Osteocyte (in vitro differentiated cells): ENCODE measurements around the gene TCIRG1. TPM values are rescaled to one million over a fixed set of nuclear protein-coding genes. Genes with fewer than 3 reads are reported as not detected.

Experiments
- DNase-seq: peaks from one replicate; pipeline ENCODE4 v3.0.0; 2021; ENCODE audit warnings: mixed read lengths; ENCODE audit not compliant: unreplicated experiment; ENCODE audit errors: extremely low spot score
- H3K27ac Mint-ChIP-seq: one replicate; pipeline ENCODE4 v1.8.0; 2021; ENCODE audit warnings: mild to moderate bottlenecking, mixed read lengths; ENCODE audit not compliant: unreplicated experiment
- H3K27me3 Mint-ChIP-seq: one replicate; pipeline ENCODE4 v1.8.0; 2021; ENCODE audit warnings: mixed read lengths; ENCODE audit not compliant: unreplicated experiment
- H3K36me3 Mint-ChIP-seq: one replicate; pipeline ENCODE4 v1.8.0; 2021; ENCODE audit warnings: mixed read lengths; ENCODE audit not compliant: unreplicated experiment
- H3K4me1 Mint-ChIP-seq: one replicate; pipeline ENCODE4 v1.8.0; 2021; ENCODE audit warnings: mixed read lengths; ENCODE audit not compliant: unreplicated experiment
- H3K4me3 Mint-ChIP-seq: one replicate; pipeline ENCODE4 v1.8.0; 2021; ENCODE audit warnings: mild to moderate bottlenecking, moderate library complexity, mixed read lengths; ENCODE audit not compliant: unreplicated experiment
- H3K9me3 Mint-ChIP-seq: one replicate; pipeline ENCODE4 v1.8.0; 2021; ENCODE audit warnings: mixed read lengths; ENCODE audit not compliant: unreplicated experiment
- CTCF ChIP-seq: fragments of 200-600 bp; sonication (generic); IDR thresholded peaks from 2 replicates; pipeline ENCODE4 v1.5.0; 2021; ENCODE audit warnings: antibody characterized with exemption, mild to moderate bottlenecking, moderate library complexity
- total RNA-seq: library from RNA; stranded (reverse); gene quantifications from 2 replicates; pipeline ENCODE4 v1.2.1, GENCODE V29; 2021

Gene TCIRG1
- total RNA-seq, 1 donor from 2014 or later, result 53.0 TPM

GRCh38 chr11:67999704-68000103 lies 39.1 kb upstream of the TCIRG1 start:
- DNase-seq, result no peak
- H3K27ac Mint-ChIP-seq, result no peak overlapping the region

DNA sequence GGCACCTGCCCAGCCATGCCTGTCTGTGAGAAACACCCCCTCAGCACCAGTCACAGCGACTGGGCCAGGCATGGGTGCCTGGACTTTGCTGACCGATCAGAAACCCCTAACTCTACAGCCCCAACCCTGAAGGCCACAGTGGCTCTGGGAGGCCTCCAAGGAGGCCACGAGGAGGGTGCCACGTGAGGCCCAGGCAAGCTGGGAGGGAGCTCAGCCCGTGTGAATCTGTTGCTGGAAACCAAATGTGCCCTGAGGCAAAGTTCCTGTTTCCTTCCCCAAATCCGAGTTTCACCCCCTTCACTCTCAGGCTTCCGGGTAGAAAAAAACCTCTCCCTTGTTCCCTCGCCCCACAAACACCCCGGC lies 36.3 kb upstream of the TCIRG1 start:
- no peak for TF ChIP-seq CTCF
- Mint-ChIP-seq H3K27ac (no peak overlapping the region), H3K4me1 (peaks cover 19% of the 10 kb centered on the region), H3K9me3 (no peaks in the 10 kb centered on the region), H3K27me3 (no peaks in the 10 kb centered on the region), H3K4me3 (peak overlapping the region; percentile 65), H3K36me3 (no peaks in the 10 kb centered on the region)
- no peak for DNase-seq

More at GRCh38 chr11:67999704-68000103, 39.1 kb upstream of the TCIRG1 start:
- peaks cover 15% of the 10 kb centered on the region for H3K4me1 Mint-ChIP-seq
- no peak for TF ChIP-seq CTCF
- no peaks in the 10 kb centered on the region for H3K36me3 Mint-ChIP-seq
- H3K4me3 Mint-ChIP-seq, result no peak overlapping the region
- H3K9me3 Mint-ChIP-seq, result no peaks in the 10 kb centered on the region
- H3K27me3 Mint-ChIP-seq, result no peaks in the 10 kb centered on the region

DNA sequence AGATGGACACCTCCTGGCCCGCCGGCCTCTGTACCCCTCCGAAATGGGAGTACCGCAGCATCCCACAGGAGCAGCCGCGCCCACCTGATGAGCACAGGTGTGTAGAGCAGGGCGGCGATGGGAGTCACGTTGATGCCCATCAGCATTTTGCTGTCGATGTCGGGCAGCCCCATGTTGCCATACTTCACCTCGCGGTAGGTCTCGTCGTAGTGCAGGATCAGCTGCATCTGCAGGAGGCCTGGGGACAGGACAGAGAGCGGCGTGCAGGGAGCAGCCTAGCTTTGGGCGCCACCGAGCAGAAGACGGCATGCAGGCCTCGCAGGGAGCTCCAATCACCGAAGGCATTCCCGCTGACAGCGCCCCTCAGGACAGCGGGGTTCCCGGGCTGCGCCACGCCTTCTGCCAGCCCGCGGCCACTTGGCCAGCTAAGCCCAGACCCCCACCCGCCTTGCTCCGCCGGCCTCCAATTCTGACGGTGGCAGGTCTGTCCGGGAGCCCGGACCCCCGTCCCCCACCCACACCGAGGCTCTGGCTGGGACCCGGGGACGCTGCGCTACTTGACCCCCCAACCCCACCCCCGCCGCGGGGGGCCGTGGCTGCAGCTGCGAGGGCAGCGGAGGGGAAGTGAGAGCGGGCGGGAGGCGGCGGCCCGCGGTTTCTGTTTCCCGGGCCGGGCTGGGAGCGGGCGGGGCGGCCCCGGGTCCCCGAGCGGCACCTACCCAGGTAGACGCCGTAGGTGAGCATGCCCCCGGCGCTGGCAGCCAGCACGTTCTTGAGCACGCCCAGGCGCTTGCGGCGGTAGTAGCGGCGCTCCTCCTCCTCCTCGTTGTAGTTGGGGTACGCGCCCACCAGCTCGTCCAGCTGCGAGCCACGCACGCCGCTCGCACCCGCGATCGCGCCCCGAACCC lies 35.6 kb upstream of the TCIRG1 start:
- H3K4me3 Mint-ChIP-seq, result peak overlapping the region; percentile 65
- H3K36me3 Mint-ChIP-seq, result no peaks in the 10 kb centered on the region
- H3K27ac Mint-ChIP-seq, result no peak overlapping the region
- H3K4me1 Mint-ChIP-seq, result peaks cover 19% of the 10 kb centered on the region
- no peaks in the 10 kb centered on the region for H3K9me3 Mint-ChIP-seq
- DNase-seq, result no peak
- no peak for TF ChIP-seq CTCF
- H3K27me3 Mint-ChIP-seq, result no peaks in the 10 kb centered on the region

DNA sequence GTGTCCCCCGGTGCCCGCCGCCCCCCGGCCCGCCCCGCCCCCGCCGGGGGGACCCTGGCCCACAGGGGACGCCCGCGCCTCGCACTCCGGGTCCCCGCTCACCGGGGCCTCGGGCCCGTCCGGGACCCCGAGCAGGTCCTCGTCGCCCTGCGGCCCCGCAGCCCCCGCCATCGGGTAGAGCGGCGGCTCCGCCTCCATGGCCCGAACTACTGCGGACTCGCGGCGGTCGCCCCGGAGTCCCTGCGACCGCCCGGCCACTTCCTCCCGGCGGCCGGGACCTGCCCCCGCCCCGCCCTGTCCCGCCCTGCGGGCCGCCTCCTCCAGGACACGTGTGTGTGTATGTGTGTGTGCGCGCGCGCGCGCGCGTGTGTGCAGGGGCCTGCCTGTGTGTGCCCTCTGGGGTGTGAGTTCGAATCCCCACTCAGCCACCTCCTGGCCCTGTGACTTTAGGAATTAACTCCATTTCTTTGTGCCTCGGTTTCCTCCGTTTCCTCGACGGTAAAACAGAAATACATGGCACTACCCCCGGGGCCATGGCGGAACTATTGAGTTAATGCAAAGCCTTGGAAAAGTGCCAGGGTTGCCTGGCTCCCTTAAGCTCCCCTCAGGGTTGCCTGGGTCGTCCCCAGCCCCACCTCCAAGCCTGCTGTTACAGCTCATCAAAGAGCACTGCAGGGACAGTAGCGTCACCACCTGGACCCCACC lies 34.8 kb upstream of the TCIRG1 start, which contains the start of gene UNC93B1:
UNC93B1 (minus strand) TSS at position 252 of the 705 bp plus-strand sequence; CDS start at position 198, 54 bp downstream.
- no peaks in the 10 kb centered on the region for H3K27me3 Mint-ChIP-seq
- DNase-seq, result peak; percentile 90
- H3K4me3 Mint-ChIP-seq, result peak within 1 kb of the TSS; percentile 78
- H3K27ac Mint-ChIP-seq, result peak within 1 kb of the TSS; percentile 70
- H3K9me3 Mint-ChIP-seq, result no peaks in the 10 kb centered on the region
- TF ChIP-seq CTCF, result no peak
- H3K36me3 Mint-ChIP-seq, result no peaks in the 10 kb centered on the region
- H3K4me1 Mint-ChIP-seq, result peaks cover 24% of the 10 kb centered on the region
